Bone marrow (tissue), 2 donors: ENCODE data around the gene IL17REL.

Experiments used
- DNase-seq, 2 donors: peaks; one replicate each; lab custom pipeline; 2025; lab: John Stamatoyannopoulos, UW

Gene IL17REL

GRCh38 chr22:50022171-50022819 is 9.7 kb upstream of the IL17REL start:
- DNase-seq, result no peak

- no peak for DNase-seq
Observed at GRCh38 chr22:50020606-50021005, 8.0 kb upstream of the IL17REL start.

GRCh38 chr22:50019316-50019715 is 6.8 kb upstream of the IL17REL start:
- no peak for DNase-seq

- DNase-seq, result no peak
Observed at GRCh38 chr22:50018608-50019285, 6.2 kb upstream of the IL17REL start.

- DNase-seq, result no peak
Observed at GRCh38 chr22:50017701-50018224, 5.2 kb upstream of the IL17REL start.

- no peak for DNase-seq
Observed at GRCh38 chr22:50016988-50017700, 4.6 kb upstream of the IL17REL start.

GRCh38 chr22:50016308-50016987 is 3.9 kb upstream of the IL17REL start:
- DNase-seq, result no peak

- DNase-seq, result no peak
Observed at GRCh38 chr22:50015451-50016307, 3.1 kb upstream of the IL17REL start.

GRCh38 chr22:50014655-50015401 is 2.3 kb upstream of the IL17REL start:
- no peak for DNase-seq

- no peak for DNase-seq
Observed at GRCh38 chr22:50014053-50014501, 1.5 kb upstream of the IL17REL start.

- DNase-seq, result no peak
Observed at GRCh38 chr22:50011447-50012210, 936 bp downstream of the IL17REL start.

GRCh38 chr22:50010676-50011446 is 1.7 kb downstream of the IL17REL start:
- no peak for DNase-seq

- DNase-seq, result no peak
Observed at GRCh38 chr22:50009765-50010675, 2.5 kb downstream of the IL17REL start.

- no peak for DNase-seq
Observed at GRCh38 chr22:50009251-50009650, 3.3 kb downstream of the IL17REL start.

- no peak for DNase-seq
Observed at GRCh38 chr22:50008151-50009040, 4.2 kb downstream of the IL17REL start.

GRCh38 chr22:50007057-50007511 is 5.5 kb downstream of the IL17REL start:
- no peak for DNase-seq

GRCh38 chr22:50004918-50005317 is 7.6 kb downstream of the IL17REL start:
- no peak for DNase-seq
